ENCODE data around the gene MRPS14.
"Not testable (repeated sequence)": the region's sequence is repeated elsewhere in the genome, so short reads cannot be mapped to it uniquely, and the experiment has no call there.

MRPS14 gene

GRCh38 chr1:175023922-175024242 lies 657 bp upstream of the MRPS14 start:
- DNase-seq, ATAC-seq: not testable (repeated sequence)

- DNase-seq: no peak
- ATAC-seq: no peak
Observed at GRCh38 chr1:175019524-175019923, 3.7 kb downstream of the MRPS14 start.

GRCh38 chr1:175015243-175015642 lies 8.0 kb downstream of the MRPS14 start:
- no peak for ATAC-seq
- DNase-seq: no peak

- DNase-seq: no peak
- ATAC-seq: no peak
Observed at GRCh38 chr1:175013445-175013844, 9.8 kb downstream of the MRPS14 start.

- no peak for ATAC-seq
- no peak for DNase-seq
Observed at GRCh38 chr1:175009532-175009931, 13.7 kb downstream of the MRPS14 start.

GRCh38 chr1:175005085-175005783 lies 18.0 kb downstream of the MRPS14 start:
- ATAC-seq: no peak
- no peak for DNase-seq

GRCh38 chr1:175003521-175003920 lies 19.7 kb downstream of the MRPS14 start:
- DNase-seq (no peak), ATAC-seq (no peak)

GRCh38 chr1:175002910-175003517 lies 20.2 kb downstream of the MRPS14 start:
- ATAC-seq (no peak), DNase-seq (no peak)

- ATAC-seq: no peak
Observed at GRCh38 chr1:175000697-175001187, 22.5 kb downstream of the MRPS14 start.

GRCh38 chr1:174999936-175000696 lies 23.1 kb downstream of the MRPS14 start, which contains the start of gene CACYBP:
TSS of gene CACYBP (plus strand) at chr1:174999947. CDS start at chr1:175000181, 234 bp downstream.
- DNase-seq (peak; percentile 49), ATAC-seq (no peak)

More at GRCh38 chr1:175000697-175001187, 22.5 kb downstream of the MRPS14 start:
- no peak for DNase-seq

GRCh38 chr1:174999216-174999935 lies 23.8 kb downstream of the MRPS14 start:
- DNase-seq (peak; percentile 97), ATAC-seq (peak; percentile 90)

- DNase-seq: peak; percentile 28
- no peak for ATAC-seq
Observed at GRCh38 chr1:174998569-174999215, 24.5 kb downstream of the MRPS14 start.

- no peak for DNase-seq
- no peak for ATAC-seq
Observed at GRCh38 chr1:174997041-174997440, 26.2 kb downstream of the MRPS14 start.

- DNase-seq: no peak
- no peak for ATAC-seq
Observed at GRCh38 chr1:174996476-174996875, 26.7 kb downstream of the MRPS14 start.

GRCh38 chr1:174995916-174996315 lies 27.3 kb downstream of the MRPS14 start:
- no peak for ATAC-seq
- no peak for DNase-seq

GRCh38 chr1:174995121-174995520 lies 28.1 kb downstream of the MRPS14 start:
- ATAC-seq: no peak
- no peak for DNase-seq

- ATAC-seq: no peak
- no peak for DNase-seq
Observed at GRCh38 chr1:174991473-174991872, 31.8 kb downstream of the MRPS14 start.

GRCh38 chr1:174990382-174990999 lies 32.7 kb downstream of the MRPS14 start:
- DNase-seq: no peak
- ATAC-seq: peak; percentile 52

- ATAC-seq: no peak
- no peak for DNase-seq
Observed at GRCh38 chr1:174989536-174990220, 33.5 kb downstream of the MRPS14 start.

- DNase-seq (no peak), ATAC-seq (no peak)
Observed at GRCh38 chr1:174988986-174989385, 34.2 kb downstream of the MRPS14 start.

- ATAC-seq: no peak
Observed at GRCh38 chr1:174988539-174988938, 34.7 kb downstream of the MRPS14 start.

More at GRCh38 chr1:174988539-174988938, 34.7 kb downstream of the MRPS14 start:
- no peak for DNase-seq
